ENCODE results near the gene TRMT61A. TPM values are rescaled to one million over a fixed set of nuclear protein-coding genes. Genes with fewer than 3 reads are reported as not detected.

TRMT61A gene
- total RNA-seq, 1 donor from 2014 or later = 11.2 TPM

GRCh38 chr14:103545915-103546651 is 17.1 kb downstream of the TRMT61A start:
- intact Hi-C loops (cut with micrococcal nuclease) = loop anchor here (1.0 kb wide), 2 partner anchors 28 to 46 kb away; no protein-coding TSS in a partner anchor

GRCh38 chr14:103546652-103547454 is 17.9 kb downstream of the TRMT61A start:
- intact Hi-C loops (cut with micrococcal nuclease) = loop anchor here (1.0 kb wide), 2 partner anchors 29 to 47 kb away; no protein-coding TSS in a partner anchor

GRCh38 chr14:103547455-103547940 is 18.5 kb downstream of the TRMT61A start:
- intact Hi-C loops (cut with micrococcal nuclease) = no loop called here

DNA sequence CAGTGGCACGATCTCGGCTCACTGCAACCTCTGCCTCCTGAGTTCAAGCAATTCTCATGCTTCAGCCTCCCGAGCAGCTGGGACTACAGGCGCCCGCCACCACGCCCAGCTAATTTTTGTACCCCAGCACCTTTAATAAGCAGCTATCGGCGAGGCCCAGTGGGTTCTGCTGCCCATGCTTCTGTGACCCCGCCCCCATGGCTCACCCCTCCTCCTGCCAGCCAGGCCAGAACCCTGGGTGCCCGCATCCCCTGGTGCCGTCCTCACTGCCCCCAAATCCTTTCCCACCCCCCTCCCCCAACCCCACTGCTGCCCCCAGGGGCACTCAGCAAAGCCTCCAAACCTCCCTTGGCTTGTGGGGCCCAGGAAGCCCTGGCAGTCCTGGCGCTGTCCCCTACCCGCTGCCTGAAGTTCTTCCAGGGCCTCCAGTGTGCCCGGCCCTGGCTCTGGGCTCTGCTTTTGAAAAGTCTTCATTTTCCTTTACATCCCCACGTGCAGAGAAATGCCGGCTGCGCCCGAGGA is 19.0 kb downstream of the TRMT61A start:
- intact Hi-C loops (cut with micrococcal nuclease) = no loop called here

DNA sequence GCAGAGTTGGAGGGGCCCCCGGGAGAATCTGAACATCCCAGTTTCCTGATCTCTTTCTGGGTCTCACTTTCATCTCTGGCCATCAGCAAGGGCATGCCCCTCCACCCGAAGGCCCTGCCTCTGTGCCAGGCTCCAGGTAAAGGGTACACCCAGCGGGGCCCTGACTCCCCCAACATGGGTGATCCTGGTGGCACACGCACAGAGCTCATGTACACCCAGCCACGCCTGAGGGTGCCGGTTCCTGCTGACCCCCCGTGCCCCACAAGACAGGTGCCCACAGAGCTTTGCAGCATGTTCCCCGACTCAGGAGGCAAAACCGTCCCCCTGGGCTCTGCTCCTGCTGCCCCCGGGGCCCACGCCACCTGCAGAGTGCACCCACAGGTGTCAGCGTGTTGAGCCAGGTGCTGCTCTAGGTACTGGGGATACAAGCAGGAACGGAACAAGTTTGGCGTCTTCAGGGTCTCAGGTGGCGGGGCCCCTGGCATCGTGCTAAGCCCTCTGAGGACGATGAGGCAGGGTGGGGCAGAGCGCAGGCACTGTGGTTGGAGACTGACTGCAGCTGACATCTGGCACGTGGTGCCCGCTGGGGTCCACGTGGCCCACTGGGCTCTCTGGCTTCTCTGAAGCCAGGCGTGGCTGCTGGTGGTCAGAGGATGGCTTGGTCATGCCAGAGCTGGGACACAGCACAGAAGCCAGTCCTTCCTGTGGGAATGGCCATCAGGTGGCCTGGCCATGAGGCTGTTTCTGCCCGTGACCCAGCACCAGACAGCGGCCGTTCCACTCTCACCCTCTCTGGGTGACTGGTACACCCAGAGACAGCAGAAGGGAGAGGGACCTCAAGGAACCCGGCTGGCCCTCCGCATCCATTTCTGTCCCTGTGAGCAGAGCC is 19.7 kb downstream of the TRMT61A start:
- intact Hi-C loops (cut with micrococcal nuclease) = no loop called here

DNA sequence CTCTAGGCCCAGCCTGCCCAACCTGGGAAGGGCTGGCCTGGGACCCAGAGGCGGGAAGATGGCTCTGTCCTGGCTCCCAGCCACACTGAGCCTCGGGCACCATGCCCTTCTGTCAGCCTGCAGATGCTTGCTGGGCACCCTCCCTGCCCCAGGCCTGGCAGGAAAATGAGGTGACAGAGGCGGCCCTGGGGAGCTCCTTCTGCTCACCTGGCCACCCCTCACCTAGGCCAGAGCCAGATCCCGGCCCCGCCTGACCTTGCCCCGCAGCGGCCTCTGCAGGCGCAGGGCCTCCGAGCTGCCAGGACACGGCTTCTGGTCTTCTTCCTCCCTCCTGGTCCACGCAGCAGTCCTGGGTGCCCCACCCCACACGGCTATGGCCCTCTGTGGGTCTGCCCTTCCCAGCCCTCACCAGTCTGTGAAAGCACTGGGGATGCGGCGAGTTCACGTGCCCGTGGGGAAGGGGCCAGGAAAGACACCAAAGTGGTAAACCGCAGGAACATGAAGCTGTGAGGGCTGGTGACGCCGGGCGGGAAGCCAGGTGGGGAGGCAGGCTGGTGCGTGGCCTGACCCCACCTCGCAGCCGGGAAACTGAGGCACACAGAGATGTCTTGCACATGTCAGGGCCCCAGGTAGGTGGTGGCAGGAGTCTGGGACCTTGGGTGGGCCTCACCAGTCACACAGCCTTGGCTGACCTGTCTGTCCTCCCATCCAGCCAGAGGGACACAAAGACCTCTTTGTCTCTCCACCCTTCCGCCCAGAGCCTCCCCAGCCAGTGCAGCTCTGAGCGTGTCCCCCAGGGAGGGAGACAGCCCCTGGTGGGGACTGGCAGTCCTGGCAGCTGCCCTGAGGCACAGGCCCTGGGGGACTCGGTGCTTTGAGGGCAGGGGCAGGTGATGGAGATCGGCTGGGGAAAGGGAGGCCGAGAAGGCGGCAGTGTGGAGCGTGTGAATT is 20.6 kb downstream of the TRMT61A start:
- intact Hi-C loops (cut with micrococcal nuclease) = no loop called here

GRCh38 chr14:103550451-103551337 is 21.7 kb downstream of the TRMT61A start:
- intact Hi-C loops (cut with micrococcal nuclease) = no loop called here

GRCh38 chr14:103551338-103551762 is 22.4 kb downstream of the TRMT61A start:
- intact Hi-C loops (cut with micrococcal nuclease) = no loop called here

- intact Hi-C loops (cut with micrococcal nuclease) = no loop called here
These were observed 23.2 kb downstream of the TRMT61A start for GRCh38 chr14:103552011-103552845.

- intact Hi-C loops (cut with micrococcal nuclease) = no loop called here
These were observed 23.8 kb downstream of the TRMT61A start for GRCh38 chr14:103552846-103553210.

DNA sequence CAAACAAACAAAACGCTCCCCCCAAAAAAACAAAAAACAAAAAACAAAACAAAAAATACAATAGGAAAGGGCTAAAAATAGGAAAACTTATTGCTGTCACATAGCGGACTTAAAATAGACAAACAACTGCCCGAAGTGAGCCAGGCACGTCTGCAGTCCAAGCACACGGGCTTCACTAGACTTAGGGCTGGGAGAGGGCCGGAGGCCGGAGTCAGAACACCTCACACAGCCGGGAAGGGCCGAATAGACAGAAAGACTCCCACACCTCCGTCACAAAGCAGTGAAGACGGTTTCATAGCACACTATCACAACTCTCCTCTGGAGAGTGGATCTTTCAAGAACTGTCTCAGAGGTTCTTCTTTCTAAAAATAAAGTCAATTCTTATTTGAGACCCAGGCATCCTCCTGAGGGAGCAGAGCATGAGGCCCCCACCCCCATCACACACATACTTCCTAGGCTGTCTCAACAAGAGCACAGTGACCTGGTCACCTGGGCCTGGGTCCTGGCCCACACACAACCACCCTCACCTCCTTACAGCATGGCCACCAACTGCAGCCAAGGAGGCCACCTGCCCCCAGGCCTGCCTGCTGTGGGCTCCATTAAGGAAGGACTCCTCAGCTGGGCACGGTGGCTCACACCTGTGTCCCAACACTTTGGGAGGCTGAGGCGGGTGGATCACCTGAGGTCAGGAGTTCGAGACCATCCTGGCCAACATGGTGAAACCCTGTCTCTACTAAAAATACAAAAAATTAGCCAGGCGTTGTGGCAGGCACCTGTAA is 26.8 kb downstream of the TRMT61A start:
- intact Hi-C loops (cut with micrococcal nuclease) = no loop called here

GRCh38 chr14:103556946-103557758 is 28.2 kb downstream of the TRMT61A start:
- intact Hi-C loops (cut with micrococcal nuclease) = no loop called here

DNA sequence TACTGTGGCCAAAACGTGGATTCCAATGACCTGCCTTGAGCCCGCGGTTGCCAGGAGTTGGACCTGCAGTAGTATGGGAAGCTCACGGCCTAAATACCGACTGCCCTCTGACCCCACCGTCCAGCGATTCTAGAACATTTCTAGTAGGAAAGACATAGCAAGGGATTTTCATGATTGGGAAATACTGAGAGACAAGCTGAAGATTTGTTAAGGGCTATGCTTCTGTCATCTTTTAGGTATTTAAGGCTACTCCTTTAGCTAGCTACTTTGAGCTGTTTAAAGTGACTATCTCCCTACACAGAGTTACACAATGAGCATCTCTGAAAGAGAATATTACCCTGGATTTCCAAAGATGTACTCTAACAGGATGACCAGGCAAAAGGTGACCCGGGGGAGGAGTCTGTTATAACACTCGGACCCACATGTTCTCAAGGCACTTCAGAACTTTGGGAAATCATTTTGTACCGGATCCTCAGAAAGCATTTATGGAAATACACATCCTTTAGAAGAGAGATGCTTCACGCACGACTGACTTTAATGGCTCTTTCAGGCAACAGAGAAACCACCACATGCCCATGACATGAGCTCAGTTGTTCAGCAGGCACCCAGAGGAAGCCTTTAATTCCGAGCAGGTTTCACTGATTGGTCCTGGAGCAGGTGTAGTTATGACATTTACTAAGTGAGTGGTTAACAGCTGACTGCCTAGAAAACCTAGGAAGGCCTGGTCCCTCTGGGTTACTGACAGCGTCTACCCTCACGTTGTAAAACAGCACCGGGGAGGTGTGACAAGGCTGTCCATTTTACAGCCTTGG is 29.3 kb downstream of the TRMT61A start:
- intact Hi-C loops (cut with micrococcal nuclease) = no loop called here

- intact Hi-C loops (cut with micrococcal nuclease) = loop anchor here (5.0 kb wide), 1 partner anchor 68 kb away; the partner anchor contains the start of gene KLC1
These were observed 30.8 kb downstream of the TRMT61A start for GRCh38 chr14:103559766-103560165.

- intact Hi-C loops (cut with micrococcal nuclease) = loop anchor here (5.0 kb wide), 1 partner anchor 67 kb away; the partner anchor contains the start of gene KLC1
These were observed 31.7 kb downstream of the TRMT61A start for GRCh38 chr14:103560691-103561090.

Data from T-helper 2 cell treated with Interferon-gamma antibody and Interleukin-4, amounts not matched to agents 100 ng/mL and 5 ng/mL, for 36 hours (primary cell).